Measurements from ENCODE around the gene MACROH2A1. TPM values are rescaled to one million over a fixed set of nuclear protein-coding genes. Genes with fewer than 3 reads are reported as not detected.
A peak's percentile ranks its signal among the peaks of the same experiment; 100 is the strongest.

The MACROH2A1 gene
- 100 to 1,000 TPM; 159 to 161 TPM for total RNA-seq

DNA sequence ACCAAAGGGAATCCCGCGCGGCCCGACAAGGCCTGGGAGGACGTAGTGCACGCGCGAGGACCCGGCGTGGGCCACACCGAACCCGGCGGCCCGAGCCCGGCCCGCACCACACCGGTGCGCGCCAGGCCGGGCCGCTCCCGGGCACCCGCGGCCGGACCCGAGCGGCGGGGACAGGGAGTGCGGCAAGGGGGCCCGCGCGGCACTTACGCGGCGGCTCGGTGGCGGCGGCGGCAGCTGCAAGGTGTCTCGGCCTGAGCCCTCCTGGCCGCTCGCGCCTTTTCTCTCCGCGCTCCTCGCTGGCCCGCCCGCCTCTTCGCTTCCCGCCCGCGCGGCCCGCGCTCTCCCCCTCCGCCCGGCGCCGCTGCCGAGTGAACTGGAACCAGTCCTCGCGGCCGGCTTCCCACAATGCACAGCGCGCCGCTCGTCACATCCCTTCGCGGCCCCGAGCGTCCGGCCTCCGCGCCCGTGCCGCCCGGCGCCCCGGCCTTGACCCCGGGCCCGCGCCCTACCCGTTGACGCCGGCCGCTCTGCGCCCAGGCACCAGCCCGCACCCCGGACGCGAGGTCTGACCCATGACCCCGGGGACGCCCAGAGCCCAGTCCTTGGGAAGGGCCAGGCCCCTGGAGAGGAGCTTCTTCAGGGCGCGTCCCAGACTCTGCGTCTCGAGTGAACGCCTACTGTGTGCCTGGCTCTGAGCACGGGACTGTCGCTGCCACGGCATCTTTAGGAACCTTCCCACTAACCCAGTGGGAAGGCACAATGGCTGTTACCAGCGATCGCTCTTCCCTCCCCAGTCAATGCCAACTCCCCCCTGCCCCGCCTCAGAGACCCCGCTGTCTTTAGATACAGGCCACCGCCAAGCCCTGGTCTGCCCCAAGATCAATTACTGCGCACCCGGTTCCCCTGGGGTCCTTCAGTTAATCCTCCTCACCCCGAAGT, at the start of gene MACROH2A1:
TSS of gene MACROH2A1 (minus strand) at position 377 of the 939 bp plus-strand sequence. CDS start 10,138 bp downstream, outside the sequence.
- CTCF ChIA-PET, result interaction anchor here (1.0 kb wide), 1 partner anchor 13 kb away, joined by 3 read pairs; no protein-coding TSS in a partner anchor
- Mint-ChIP-seq H3K36me3 (peaks cover 5% of the 10 kb centered on the region), H3K4me3 (peak within 1 kb of the TSS; percentile 85), H3K9me3 (no peaks in the 10 kb centered on the region), H3K27ac (peak within 1 kb of the TSS; percentile 75), H3K27me3 (no peaks in the 10 kb centered on the region), H3K4me1 (ENCODE audit: low read depth) (peaks cover 45% of the 10 kb centered on the region)
- POLR2A ChIA-PET, result interaction anchor here (0.6 to 1.0 kb wide), 3 partner anchors 13 to 26 kb away, joined by 3 to 4 read pairs (median 3); no protein-coding TSS in a partner anchor
- intact Hi-C loops (cut with micrococcal nuclease), result loop anchor here (1.0 kb wide), 1 partner anchor 22 kb away; no protein-coding TSS in a partner anchor
- peak; percentile 87 for DNase-seq

DNA sequence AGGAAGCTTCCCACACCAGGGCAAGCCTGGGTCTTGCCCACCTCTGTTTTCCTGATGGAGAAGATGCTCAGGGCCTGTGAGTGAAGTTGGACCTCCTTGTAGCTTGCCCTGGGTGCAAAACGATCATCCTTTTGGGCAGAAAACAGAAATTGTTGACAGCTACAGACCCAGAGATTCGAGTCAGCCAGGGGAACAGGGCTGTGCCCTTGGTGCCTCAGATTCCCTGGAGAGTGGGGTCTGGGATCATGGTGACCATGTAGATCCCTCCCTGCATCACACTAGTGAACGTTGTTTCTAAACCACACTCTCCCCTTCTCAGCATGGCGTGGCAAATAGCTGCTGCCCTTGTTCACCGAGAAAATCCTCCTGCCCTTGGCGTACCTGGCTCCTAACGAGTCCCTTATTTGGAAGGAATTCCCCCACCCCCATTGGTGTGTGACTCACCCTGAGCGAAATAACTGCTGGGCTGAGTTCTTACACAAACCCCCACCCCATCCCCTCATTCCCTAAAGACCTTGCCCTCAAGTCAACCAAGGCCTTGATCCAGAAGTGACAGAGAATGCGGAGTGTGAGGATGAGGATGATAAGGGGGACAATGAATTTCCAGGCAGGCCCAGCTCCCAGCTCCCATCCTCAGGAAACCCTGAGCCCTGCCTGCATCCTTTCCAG, 49.2 kb upstream of the MACROH2A1 start:
- intact Hi-C loops (cut with micrococcal nuclease), result no loop called here
- no peaks in the 10 kb centered on the region for H3K9me3 Mint-ChIP-seq
- ChIA-PET CTCF (interaction anchor here (1.7 to 2.0 kb wide), 2 partner anchors 10 to 18 kb away, joined by 5 to 13 read pairs; no protein-coding TSS in a partner anchor), POLR2A (no interaction called here)
- no peaks in the 10 kb centered on the region for H3K36me3 Mint-ChIP-seq
- no peak for DNase-seq
- H3K27ac Mint-ChIP-seq, result no peak overlapping the region
- H3K4me3 Mint-ChIP-seq, result no peak overlapping the region
- peaks cover 4% of the 10 kb centered on the region for H3K27me3 Mint-ChIP-seq
- no peaks in the 10 kb centered on the region for H3K4me1 Mint-ChIP-seq (ENCODE audit: low read depth)

DNA sequence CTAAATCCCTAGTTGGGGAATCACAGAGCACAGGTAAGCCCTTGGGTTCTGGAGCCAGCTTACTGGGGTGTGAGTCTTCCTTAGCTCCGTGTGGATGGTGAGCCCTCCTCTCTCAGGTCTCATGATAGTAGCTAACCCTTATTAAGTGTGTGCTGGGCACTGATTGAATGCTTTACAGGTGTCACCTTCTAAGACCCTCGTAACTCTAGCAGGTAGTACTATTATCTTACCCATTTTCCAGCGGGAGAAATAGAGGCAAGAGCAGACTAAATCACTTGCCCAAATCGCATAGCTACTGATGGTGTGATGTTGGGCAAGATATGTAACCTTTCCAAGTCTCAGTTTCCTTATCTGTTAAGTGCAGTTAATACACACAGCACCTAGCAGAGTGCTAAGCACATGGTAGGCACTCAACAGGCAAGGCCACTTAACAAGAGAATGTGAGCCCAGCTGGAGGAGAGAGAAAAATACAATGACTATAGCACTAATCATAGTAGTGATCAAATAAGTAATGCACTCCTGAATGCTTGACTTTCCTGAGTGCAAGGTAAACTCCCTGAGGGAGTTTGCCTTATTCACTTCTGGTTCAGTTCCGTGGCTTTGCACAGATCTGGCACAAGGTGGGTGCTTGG, 48.4 kb upstream of the MACROH2A1 start, which contains the start of gene DCANP1:
TSS of gene DCANP1 (minus strand) at position 51 of the 632 bp plus-strand sequence. CDS start 240 bp downstream, outside the sequence.
- CTCF ChIA-PET, result interaction anchor here (2.0 to 2.4 kb wide), 2 partner anchors 11 to 15 kb away, joined by 8 to 13 read pairs; no protein-coding TSS in a partner anchor
- Mint-ChIP-seq H3K27me3 (peaks cover 4% of the 10 kb centered on the region), H3K9me3 (no peaks in the 10 kb centered on the region), H3K27ac (no peak within 1 kb of the TSS), H3K4me3 (no peak within 1 kb of the TSS), H3K4me1 (ENCODE audit: low read depth) (no peaks in the 10 kb centered on the region), H3K36me3 (no peaks in the 10 kb centered on the region)
- DNase-seq, result no peak
- intact Hi-C loops (cut with micrococcal nuclease), result no loop called here
- POLR2A ChIA-PET, result no interaction called here

DNA sequence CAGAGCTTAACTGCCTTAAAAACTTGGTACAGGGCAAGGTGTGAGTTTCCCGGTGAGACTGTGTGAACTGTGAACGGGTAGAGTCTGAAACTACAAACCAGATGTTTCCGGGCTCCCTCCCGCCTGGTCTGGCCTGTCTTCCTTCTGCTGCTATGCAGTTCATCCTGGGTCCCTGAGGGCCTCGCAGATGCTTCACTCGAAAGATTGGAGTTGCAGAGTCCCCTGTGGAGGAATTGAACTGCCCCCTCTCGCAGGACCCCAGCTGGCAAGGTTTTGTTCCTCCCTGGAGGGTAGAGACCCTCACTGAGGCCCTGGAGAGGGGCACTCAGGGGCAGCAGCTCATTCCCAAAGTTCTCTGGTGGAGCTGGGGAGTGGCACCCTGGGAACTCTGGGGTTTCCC, 47.6 kb upstream of the MACROH2A1 start:
- DNase-seq, result no peak
- Mint-ChIP-seq H3K36me3 (no peaks in the 10 kb centered on the region), H3K9me3 (no peaks in the 10 kb centered on the region), H3K27ac (no peak overlapping the region), H3K27me3 (peaks cover 4% of the 10 kb centered on the region), H3K4me3 (no peak overlapping the region), H3K4me1 (ENCODE audit: low read depth) (no peaks in the 10 kb centered on the region)
- intact Hi-C loops (cut with micrococcal nuclease), result no loop called here
- ChIA-PET POLR2A (no interaction called here), CTCF (interaction anchor here (0.8 to 2.4 kb wide), 4 partner anchors 8 to 122 kb away, joined by 3 to 8 read pairs (median 4); no protein-coding TSS in a partner anchor)

DNA sequence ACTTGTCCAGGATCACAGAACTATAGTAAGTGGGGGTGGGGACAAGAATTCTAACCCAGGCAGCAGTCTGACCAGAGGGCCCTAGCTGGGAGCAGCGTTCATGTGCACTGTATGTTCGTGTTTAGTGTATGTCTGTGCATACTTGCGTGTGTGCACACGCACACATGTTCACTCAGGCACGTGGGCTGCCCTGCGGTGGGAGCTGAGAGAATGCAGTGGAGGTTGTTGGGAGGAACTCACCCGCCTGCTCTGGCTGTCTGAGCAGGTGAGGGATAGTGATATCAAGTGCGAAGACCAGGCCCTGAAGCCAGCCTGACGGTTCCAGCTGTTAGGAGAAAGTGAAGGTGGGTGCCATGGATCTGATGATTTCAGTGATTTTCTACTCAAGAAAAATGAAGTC, 47.2 kb upstream of the MACROH2A1 start:
- CTCF ChIA-PET, result interaction anchor here (0.8 to 2.4 kb wide), 4 partner anchors 9 to 123 kb away, joined by 3 to 8 read pairs (median 4); no protein-coding TSS in a partner anchor
- POLR2A ChIA-PET, result no interaction called here
- Mint-ChIP-seq H3K4me3 (no peak overlapping the region), H3K4me1 (ENCODE audit: low read depth) (no peaks in the 10 kb centered on the region), H3K9me3 (no peaks in the 10 kb centered on the region), H3K36me3 (no peaks in the 10 kb centered on the region), H3K27ac (no peak overlapping the region), H3K27me3 (peaks cover 4% of the 10 kb centered on the region)
- DNase-seq, result no peak
- intact Hi-C loops (cut with micrococcal nuclease), result no loop called here

DNA sequence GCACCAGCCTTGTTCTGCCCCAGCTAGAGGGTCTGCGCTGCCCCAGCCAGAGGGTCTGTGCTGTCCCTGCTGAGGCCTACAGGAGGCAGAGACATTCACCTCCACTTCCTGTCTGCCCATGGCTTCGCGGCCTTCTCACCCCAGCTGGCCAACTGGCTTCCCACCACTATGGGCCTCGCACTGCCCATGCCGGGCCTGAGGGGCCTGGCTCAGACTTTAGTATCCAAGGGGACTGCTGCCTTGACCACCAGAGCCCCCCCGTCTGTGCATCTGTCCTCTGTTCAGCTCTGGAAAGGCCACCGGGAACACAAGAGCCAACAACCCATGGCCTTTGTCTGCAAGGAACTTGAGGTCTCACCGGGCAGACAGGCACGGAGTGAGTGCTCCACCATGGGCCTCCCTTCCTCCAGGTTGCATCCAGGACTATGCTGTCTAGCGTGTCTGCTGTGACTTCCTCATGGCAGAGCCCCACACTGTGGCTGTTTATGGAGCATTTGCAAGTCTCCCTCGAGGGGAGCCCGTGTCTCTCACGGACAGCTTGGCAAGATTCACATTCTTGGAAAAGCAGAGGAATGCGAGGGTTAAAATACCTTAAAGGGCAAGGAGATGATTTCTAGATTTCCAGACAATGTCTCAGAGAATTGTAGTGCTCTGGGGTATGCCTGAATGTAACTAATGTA, 46.4 kb upstream of the MACROH2A1 start:
- no peaks in the 10 kb centered on the region for H3K9me3 Mint-ChIP-seq
- intact Hi-C loops (cut with micrococcal nuclease), result no loop called here

DNA sequence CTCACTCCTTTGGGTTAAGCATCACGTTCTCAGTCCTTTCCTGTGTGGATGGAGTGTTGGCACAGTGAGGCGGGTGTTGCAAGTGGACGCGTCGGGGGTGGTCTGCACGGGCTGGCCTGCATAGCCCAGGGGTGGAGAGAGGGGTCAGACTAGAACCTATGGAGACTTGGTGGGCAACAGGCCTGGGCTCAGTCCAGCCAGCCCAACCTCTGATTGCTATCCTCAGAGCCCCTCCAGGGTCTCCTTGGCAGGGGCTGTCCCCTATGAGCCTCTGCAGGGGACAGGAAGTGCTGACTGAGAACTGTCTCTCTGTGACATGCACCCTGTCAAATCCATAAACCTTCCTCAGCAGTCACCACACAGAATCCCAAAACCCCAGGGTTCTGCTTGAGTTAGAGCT, 45.9 kb upstream of the MACROH2A1 start:
- Mint-ChIP-seq H3K27me3 (peaks cover 4% of the 10 kb centered on the region), H3K4me3 (no peak overlapping the region), H3K36me3 (no peaks in the 10 kb centered on the region), H3K9me3 (no peaks in the 10 kb centered on the region), H3K4me1 (ENCODE audit: low read depth) (no peaks in the 10 kb centered on the region), H3K27ac (no peak overlapping the region)
- intact Hi-C loops (cut with micrococcal nuclease), result no loop called here
- no peak for DNase-seq
- ChIA-PET POLR2A (no interaction called here), CTCF (interaction anchor here (0.6 to 2.4 kb wide), 3 partner anchors 10 to 18 kb away, joined by 3 to 8 read pairs (median 5); no protein-coding TSS in a partner anchor)

More for the DNA sequence above, 46.4 kb upstream of the MACROH2A1 start:
- H3K36me3 Mint-ChIP-seq, result no peaks in the 10 kb centered on the region
- no peak overlapping the region for H3K27ac Mint-ChIP-seq
- no peak overlapping the region for H3K4me3 Mint-ChIP-seq
- no peak for DNase-seq
- no peaks in the 10 kb centered on the region for H3K4me1 Mint-ChIP-seq (ENCODE audit: low read depth)
- ChIA-PET CTCF (interaction anchor here (0.6 to 2.4 kb wide), 5 partner anchors 10 to 123 kb away, joined by 3 to 8 read pairs (median 5); no protein-coding TSS in a partner anchor), POLR2A (no interaction called here)
- H3K27me3 Mint-ChIP-seq, result peaks cover 4% of the 10 kb centered on the region

DNA sequence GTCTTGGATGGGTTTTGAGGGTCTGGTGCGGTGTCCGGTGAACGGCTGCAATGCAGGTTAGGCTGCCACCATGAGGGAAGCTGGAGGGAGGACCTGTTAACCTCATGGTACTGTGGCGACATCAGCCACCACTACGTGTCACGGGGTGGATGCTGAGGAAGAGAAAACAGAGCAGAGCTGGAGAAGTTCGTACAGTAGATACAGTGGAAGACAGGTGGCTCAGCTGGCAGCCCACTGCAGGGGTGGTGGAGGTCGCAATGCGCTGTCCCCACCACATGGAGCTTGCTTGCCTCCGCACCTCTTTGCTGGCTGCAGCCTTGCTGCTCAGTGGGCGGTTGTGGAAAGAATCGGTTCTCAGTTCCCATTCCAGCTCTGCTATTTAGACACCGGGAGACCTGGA, 45.3 kb upstream of the MACROH2A1 start:
- Mint-ChIP-seq H3K27me3 (peaks cover 4% of the 10 kb centered on the region), H3K4me1 (ENCODE audit: low read depth) (no peaks in the 10 kb centered on the region), H3K27ac (no peak overlapping the region), H3K4me3 (no peak overlapping the region), H3K36me3 (no peaks in the 10 kb centered on the region), H3K9me3 (no peaks in the 10 kb centered on the region)
- no peak for DNase-seq
- ChIA-PET POLR2A (no interaction called here), CTCF (interaction anchor here (1.1 kb wide), 1 partner anchor 13 kb away, joined by 5 read pairs; no protein-coding TSS in a partner anchor)
- intact Hi-C loops (cut with micrococcal nuclease), result no loop called here

DNA sequence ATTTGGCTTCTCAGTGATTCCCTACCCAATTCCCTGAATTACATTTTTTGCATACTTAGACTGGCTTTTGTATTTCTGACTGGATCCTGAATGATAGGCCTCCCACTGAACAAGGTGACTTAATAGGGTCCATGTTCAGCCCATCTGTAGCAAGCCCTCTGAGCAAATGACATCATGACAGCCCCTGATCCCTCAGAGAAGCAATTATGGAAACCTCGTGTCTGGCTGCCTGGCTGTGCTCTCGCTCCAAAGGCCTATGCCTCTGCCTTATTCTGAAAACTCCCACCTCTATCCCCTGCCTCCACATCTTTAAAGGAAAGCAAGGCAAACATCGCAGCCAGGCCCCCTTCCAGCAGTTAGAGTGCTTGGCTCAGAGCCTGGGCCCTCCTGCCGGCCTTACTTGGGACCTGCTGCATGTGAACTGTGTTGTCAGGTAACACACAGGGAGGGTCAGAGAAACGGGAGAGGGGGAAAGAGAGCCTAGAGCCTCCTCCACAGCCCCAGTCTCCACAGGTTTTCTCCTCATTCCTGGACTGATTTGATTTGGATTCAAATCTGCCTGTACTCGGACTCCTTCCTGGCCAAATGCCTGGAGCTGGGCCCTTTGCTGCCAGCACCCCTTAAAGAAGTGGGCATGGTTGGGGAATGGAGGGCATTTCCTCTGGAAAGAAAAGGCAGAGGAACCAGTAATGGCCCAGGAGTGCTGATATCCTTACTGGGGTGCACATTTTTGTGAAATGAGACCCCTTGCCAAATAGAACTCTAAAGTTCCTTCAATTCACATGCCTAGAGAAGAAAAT, 44.3 kb upstream of the MACROH2A1 start:
- no peak overlapping the region for H3K27ac Mint-ChIP-seq
- CTCF ChIA-PET, result no interaction called here
- intact Hi-C loops (cut with micrococcal nuclease), result no loop called here
- peaks cover 4% of the 10 kb centered on the region for H3K27me3 Mint-ChIP-seq
- POLR2A ChIA-PET, result no interaction called here
- no peaks in the 10 kb centered on the region for H3K36me3 Mint-ChIP-seq
- H3K9me3 Mint-ChIP-seq, result no peaks in the 10 kb centered on the region
- H3K4me1 Mint-ChIP-seq (ENCODE audit: low read depth), result no peaks in the 10 kb centered on the region
- no peak for DNase-seq
- H3K4me3 Mint-ChIP-seq, result no peak overlapping the region

DNA sequence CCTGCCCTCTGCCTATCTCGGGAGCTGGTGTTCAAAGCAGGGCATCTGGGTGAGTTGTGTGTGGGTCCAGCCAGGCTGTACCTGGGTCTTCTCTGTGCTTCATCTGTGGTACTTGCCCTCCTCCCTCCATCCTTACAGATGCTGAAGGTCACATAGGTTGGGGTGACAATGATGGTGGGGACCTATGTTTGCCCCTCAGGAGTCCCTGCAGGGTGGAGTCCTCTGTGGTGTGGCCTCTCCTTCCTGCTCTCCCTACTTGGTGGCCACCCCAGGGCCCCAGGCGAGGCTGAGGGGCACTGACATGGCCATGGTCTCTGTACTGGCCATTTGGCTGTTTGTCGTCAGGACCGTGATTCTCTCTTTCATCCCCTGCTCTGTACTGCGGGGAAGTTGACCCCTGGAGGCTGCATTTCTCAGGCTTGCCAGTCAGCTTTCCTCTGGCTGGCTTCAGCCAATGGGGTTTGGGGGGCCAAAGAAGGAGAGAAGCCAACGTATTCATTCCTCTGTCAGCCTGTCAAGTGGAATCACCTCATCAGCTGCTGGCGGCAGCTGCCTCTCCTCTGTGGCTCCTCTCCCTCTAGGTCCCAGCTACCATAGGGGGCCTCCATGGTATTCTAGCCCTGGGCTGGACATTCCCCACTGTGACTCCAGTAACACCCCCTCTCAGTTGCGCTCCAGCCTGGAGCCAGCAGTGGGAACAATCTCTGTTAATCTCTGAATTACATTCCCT, 43.6 kb upstream of the MACROH2A1 start:
- H3K4me3 Mint-ChIP-seq, result no peak overlapping the region
- no peak for DNase-seq
- ChIA-PET CTCF (interaction anchor here (1.6 kb wide), 1 partner anchor 15 kb away, joined by 5 read pairs; no protein-coding TSS in a partner anchor), POLR2A (no interaction called here)
- H3K27me3 Mint-ChIP-seq, result peaks cover 5% of the 10 kb centered on the region
- intact Hi-C loops (cut with micrococcal nuclease), result no loop called here
- no peaks in the 10 kb centered on the region for H3K4me1 Mint-ChIP-seq (ENCODE audit: low read depth)
- H3K9me3 Mint-ChIP-seq, result no peaks in the 10 kb centered on the region
- no peaks in the 10 kb centered on the region for H3K36me3 Mint-ChIP-seq
- H3K27ac Mint-ChIP-seq, result no peak overlapping the region

All from activated CD4-positive, alpha-beta memory T cell treated with anti-CD3 and anti-CD28 coated beads for 36 hours (primary cell).